Measurements from ENCODE around the gene TIGD6. TPM values are rescaled to one million over a fixed set of nuclear protein-coding genes. Genes with fewer than 3 reads are reported as not detected.

Gene TIGD6
- total and polyA plus RNA-seq, 9 of the 15 experiments (the other 6 are each of a cell fraction or from before 2014, with no cell fraction given): 1.8 to 6.3 (median 3.9) TPM

- TF ChIP-seq, protein P1, sequence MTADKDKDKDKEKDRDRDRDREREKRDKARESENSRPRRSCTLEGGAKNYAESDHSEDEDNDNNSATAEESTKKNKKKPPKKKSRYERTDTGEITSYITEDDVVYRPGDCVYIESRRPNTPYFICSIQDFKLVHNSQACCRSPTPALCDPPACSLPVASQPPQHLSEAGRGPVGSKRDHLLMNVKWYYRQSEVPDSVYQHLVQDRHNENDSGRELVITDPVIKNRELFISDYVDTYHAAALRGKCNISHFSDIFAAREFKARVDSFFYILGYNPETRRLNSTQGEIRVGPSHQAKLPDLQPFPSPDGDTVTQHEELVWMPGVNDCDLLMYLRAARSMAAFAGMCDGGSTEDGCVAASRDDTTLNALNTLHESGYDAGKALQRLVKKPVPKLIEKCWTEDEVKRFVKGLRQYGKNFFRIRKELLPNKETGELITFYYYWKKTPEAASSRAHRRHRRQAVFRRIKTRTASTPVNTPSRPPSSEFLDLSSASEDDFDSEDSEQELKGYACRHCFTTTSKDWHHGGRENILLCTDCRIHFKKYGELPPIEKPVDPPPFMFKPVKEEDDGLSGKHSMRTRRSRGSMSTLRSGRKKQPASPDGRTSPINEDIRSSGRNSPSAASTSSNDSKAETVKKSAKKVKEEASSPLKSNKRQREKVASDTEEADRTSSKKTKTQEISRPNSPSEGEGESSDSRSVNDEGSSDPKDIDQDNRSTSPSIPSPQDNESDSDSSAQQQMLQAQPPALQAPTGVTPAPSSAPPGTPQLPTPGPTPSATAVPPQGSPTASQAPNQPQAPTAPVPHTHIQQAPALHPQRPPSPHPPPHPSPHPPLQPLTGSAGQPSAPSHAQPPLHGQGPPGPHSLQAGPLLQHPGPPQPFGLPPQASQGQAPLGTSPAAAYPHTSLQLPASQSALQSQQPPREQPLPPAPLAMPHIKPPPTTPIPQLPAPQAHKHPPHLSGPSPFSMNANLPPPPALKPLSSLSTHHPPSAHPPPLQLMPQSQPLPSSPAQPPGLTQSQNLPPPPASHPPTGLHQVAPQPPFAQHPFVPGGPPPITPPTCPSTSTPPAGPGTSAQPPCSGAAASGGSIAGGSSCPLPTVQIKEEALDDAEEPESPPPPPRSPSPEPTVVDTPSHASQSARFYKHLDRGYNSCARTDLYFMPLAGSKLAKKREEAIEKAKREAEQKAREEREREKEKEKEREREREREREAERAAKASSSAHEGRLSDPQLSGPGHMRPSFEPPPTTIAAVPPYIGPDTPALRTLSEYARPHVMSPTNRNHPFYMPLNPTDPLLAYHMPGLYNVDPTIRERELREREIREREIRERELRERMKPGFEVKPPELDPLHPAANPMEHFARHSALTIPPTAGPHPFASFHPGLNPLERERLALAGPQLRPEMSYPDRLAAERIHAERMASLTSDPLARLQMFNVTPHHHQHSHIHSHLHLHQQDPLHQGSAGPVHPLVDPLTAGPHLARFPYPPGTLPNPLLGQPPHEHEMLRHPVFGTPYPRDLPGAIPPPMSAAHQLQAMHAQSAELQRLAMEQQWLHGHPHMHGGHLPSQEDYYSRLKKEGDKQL (CRISPR knock-in tag; IDR thresholded peaks at IDR 0.05; ENCODE audit: borderline replicate concordance): no peak
- TF ChIP-seq, protein P2, sequence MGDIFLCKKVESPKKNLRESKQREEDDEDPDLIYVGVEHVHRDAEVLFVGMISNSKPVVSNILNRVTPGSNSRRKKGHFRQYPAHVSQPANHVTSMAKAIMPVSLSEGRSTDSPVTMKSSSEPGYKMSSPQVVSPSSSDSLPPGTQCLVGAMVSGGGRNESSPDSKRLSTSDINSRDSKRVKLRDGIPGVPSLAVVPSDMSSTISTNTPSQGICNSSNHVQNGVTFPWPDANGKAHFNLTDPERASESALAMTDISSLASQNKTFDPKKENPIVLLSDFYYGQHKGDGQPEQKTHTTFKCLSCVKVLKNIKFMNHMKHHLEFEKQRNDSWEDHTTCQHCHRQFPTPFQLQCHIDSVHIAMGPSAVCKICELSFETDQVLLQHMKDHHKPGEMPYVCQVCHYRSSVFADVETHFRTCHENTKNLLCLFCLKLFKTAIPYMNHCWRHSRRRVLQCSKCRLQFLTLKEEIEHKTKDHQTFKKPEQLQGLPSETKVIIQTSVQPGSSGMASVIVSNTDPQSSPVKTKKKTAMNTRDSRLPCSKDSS (IDR thresholded peaks at IDR 0.05; ENCODE audit: low read depth, partially characterized antibody): no peak
- peak; percentile 79 for TF ChIP-seq TFAP4 (CRISPR knock-in tag; IDR thresholded peaks at IDR 0.05; ENCODE audit: borderline replicate concordance)
- TF ChIP-seq ZSCAN29 (IDR thresholded peaks at IDR 0.05): peak; percentile 95
- TF ChIP-seq BCLAF1 (IDR thresholded peaks at IDR 0.05; ENCODE audit: borderline replicate concordance in 1 of 2, control insufficient read depth in 1 of 2, low read depth in 2 of 2, low read length in 1 of 2): no peak
- TF ChIP-seq KLF6 (CRISPR knock-in tag; IDR thresholded peaks at IDR 0.05; ENCODE audit: borderline replicate concordance): no peak
- TF ChIP-seq ELF2 (CRISPR knock-in tag; IDR thresholded peaks at IDR 0.05): peak; percentile 18; the same call in 1 of the 2 replicates
- peak; percentile 95 for TF ChIP-seq RBFOX2 (IDR thresholded peaks at IDR 0.05; ENCODE audit: low read depth, low read length)
- peak; percentile 76; the same call in 1 of the 2 replicates for TF ChIP-seq GABPB1 (CRISPR knock-in tag; IDR thresholded peaks at IDR 0.05)
- peak; percentile 95 for TF ChIP-seq MBD2 (IDR thresholded peaks at IDR 0.05; ENCODE audit: borderline replicate concordance, low read depth)
- TF ChIP-seq YY1 (IDR thresholded peaks at IDR 0.05; ENCODE audit: borderline replicate concordance in 1 of 3, control insufficient read depth in 1 of 3, extremely low read depth in 1 of 3, insufficient read depth in 3 of 3, insufficient read length in 1 of 3, insufficient replicate concordance in 2 of 3, low read depth in 1 of 3, low read length in 2 of 3): peak in 1 of 3 experiments; percentile 77
These were observed 39.9 kb downstream of the TIGD6 start, which contains the start of gene SLC26A2 (continued) for GRCh38 chr5:149960272-149961185.
